Mammary epithelial cell (primary cell): ENCODE measurements around the gene PPARG.

Experiments
- CTCF ChIP-seq, 2 donors: IDR thresholded peaks in 1 of 2; conservative IDR thresholded peaks in 1 of 2; 2 replicates each; pipeline ENCODE4 v1.5.1; 2011 to 2012; ENCODE audit warnings: inconsistent platforms in 2 of 2, low read length in 2 of 2, mild to moderate bottlenecking in 2 of 2, control low read depth in 1 of 2, low read depth in 1 of 2; ENCODE audit not compliant: insufficient read depth in 1 of 2; ENCODE audit errors: extremely low read depth in 1 of 2
- EZH2 ChIP-seq: IDR thresholded peaks from 2 replicates; pipeline ENCODE4 v1.6.1; 2012; ENCODE audit warnings: low read length, inconsistent platforms, borderline replicate concordance

- no peak for TF ChIP-seq CTCF (conservative IDR thresholded peaks at IDR 0.05 in 1 of 2, IDR thresholded peaks at IDR 0.05 in 1 of 2; ENCODE audit: extremely low read depth in 1 of 2, insufficient read depth in 1 of 2, low read depth in 1 of 2, low read length in 2 of 2)
- TF ChIP-seq EZH2: no peak
These were observed 161.2 kb downstream of the PPARG start for GRCh38 chr3:12449889-12450682.
